KOPT-K1 (cell line): ENCODE data around the gene LHFPL3.

Experiments used
- H3K27ac ChIP-seq: fragments of 200-600 bp; sonication (generic); 2 replicates; pipeline ENCODE4 v1.5.1; 2016; ENCODE audit warnings: antibody characterized with exemption, mild to moderate bottlenecking, low read depth, low read length; ENCODE audit not compliant: poor library complexity, severe bottlenecking
- H3K36me3 ChIP-seq: fragments of 200-600 bp; sonication (generic); 2 replicates; pipeline ENCODE4 v1.5.1; 2017; ENCODE audit warnings: antibody characterized with exemption, mild to moderate bottlenecking, low read length, moderate library complexity; ENCODE audit not compliant: insufficient read depth
- H3K9me3 ChIP-seq: fragments of 200-600 bp; sonication (generic); 2 replicates; pipeline ENCODE4 v1.5.1; 2017; ENCODE audit warnings: antibody characterized with exemption, low read length, mild to moderate bottlenecking; ENCODE audit not compliant: insufficient read depth, poor library complexity, severe bottlenecking

Gene LHFPL3

GRCh38 chr7:104851268-104851667 is 522.9 kb downstream of the LHFPL3 start:
- Histone ChIP-seq H3K27ac (no peak overlapping the region), H3K36me3 (no peaks in the 10 kb centered on the region), H3K9me3 (no peaks in the 10 kb centered on the region)

DNA sequence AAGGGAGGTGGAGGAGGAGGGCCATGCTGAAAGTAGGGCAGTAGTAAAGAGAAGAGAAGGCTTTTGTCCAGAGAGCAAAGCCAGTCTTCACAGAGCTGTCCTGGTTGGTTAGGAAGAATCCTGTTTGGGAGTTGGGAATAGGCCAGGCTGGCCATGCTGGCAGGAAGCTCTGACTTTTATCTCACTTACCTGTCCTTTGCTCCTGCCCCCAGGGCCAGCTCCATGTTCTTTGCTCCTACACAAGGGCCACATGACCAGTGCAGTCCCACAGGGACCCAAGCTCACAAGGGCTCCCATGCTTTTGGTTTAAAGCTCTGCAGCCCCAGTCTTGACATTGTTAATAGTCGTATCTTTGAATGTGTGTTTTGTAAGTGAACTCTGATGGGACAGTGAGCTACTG is 524.0 kb downstream of the LHFPL3 start:
- Histone ChIP-seq H3K27ac (no peak overlapping the region), H3K36me3 (no peaks in the 10 kb centered on the region), H3K9me3 (no peaks in the 10 kb centered on the region)

DNA sequence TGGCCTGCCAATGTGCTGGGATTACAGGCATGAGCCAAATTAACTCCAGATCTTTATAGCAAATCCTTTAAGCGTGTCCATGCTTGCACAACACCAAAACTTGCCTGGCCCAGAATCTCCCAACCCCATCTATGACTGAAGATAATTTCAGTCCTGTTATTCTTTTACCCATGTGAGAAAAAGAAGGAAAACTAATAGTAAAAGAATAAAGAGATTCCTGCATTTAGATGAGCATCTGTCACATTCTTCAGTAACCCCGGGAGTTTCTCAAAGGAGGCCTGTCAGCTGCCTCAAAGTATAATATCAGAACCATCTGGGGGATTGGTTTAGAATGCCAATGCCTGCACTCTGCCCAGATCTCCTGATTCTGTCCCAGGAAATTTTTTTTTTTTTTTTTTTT is 527.5 kb downstream of the LHFPL3 start:
- H3K9me3 ChIP-seq = no peaks in the 10 kb centered on the region
- H3K36me3 ChIP-seq = no peaks in the 10 kb centered on the region
- H3K27ac ChIP-seq = no peak overlapping the region

GRCh38 chr7:104857458-104858425 is 529.3 kb downstream of the LHFPL3 start:
- H3K9me3 ChIP-seq = no peaks in the 10 kb centered on the region
- no peaks in the 10 kb centered on the region for H3K36me3 ChIP-seq
- H3K27ac ChIP-seq = no peak overlapping the region

- Histone ChIP-seq H3K9me3 (no peaks in the 10 kb centered on the region), H3K36me3 (no peaks in the 10 kb centered on the region), H3K27ac (no peak overlapping the region)
Measured at GRCh38 chr7:104859754-104860426, 531.5 kb downstream of the LHFPL3 start.

DNA sequence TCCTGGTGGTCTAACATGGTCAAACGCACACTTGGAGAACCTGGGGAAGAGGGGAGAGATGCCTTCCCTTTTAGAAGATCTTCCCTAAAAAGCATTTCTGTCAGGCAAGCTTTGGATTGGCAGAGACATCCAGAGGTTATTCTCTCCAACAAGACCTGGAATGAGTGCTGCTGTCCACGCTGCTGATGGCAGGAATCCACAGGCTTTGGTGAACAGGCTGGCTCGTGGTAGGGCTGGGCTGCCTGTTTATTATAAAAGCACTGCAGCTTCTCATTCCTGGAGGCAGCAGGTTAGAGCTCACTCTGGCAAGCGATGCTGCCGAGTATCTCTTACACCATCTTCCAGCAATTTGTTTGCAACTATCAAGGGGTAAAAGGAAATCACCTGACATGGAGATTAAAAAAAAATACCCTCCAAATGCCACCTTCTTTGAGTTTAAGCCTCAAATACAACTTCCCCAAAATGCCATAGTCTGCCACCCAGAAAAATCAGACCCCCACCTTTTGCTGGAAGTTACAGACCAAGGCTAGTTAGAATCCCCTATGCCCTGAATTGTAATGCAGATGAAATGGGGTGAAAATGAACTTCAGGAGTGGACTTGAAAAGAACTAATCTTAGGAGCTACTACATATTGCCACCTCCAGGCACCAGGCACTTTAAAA is 533.5 kb downstream of the LHFPL3 start:
- Histone ChIP-seq H3K36me3 (no peaks in the 10 kb centered on the region), H3K27ac (no peak overlapping the region), H3K9me3 (no peaks in the 10 kb centered on the region)

DNA sequence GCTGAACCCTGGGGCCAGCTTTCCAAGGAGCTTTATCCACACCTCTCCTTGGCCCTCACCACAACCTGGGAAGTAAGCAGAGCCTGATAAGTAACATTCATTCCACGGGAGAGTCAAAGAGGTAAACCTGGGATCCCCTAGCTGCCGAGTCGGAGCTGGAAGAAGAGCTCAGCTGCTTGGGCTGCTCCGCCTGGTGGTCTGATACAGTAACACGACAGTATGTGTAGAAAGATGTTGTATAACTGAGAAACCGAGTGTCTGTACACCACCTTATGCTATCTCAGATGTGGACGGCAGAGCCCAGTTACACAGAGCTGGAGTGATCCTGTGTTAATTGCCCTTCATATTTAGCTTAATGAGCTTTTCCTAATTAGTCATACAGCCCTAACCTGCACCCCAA is 534.3 kb downstream of the LHFPL3 start:
- Histone ChIP-seq H3K27ac (no peak overlapping the region), H3K36me3 (no peaks in the 10 kb centered on the region), H3K9me3 (no peaks in the 10 kb centered on the region)

- no peaks in the 10 kb centered on the region for H3K9me3 ChIP-seq
- no peaks in the 10 kb centered on the region for H3K36me3 ChIP-seq
- no peak overlapping the region for H3K27ac ChIP-seq
Measured at GRCh38 chr7:104873401-104873800, 545.0 kb downstream of the LHFPL3 start.

DNA sequence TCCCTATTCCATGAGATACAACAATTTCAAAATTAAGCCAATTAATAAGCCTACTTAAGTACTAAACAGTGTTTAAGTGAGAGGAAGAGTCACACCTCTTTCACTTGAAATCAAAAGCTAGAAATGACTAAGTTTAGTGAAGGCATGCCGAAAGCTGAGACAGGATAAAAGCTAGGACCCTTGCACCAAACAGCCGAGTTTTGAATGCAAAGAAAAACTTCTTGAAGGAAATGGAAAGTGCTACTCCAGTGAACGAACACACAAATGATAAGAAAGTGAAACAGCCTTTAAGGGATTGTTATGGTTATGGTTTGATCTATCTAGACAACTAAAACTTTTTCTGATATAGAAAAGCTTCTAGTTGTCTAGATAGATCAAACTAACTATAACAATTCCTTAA is 550.2 kb downstream of the LHFPL3 start:
- Histone ChIP-seq H3K36me3 (no peaks in the 10 kb centered on the region), H3K27ac (no peak overlapping the region), H3K9me3 (peaks cover 11% of the 10 kb centered on the region)

- Histone ChIP-seq H3K27ac (no peak overlapping the region), H3K36me3 (no peaks in the 10 kb centered on the region), H3K9me3 (peaks cover 11% of the 10 kb centered on the region)
Measured at GRCh38 chr7:104883248-104883717, 554.9 kb downstream of the LHFPL3 start.

DNA sequence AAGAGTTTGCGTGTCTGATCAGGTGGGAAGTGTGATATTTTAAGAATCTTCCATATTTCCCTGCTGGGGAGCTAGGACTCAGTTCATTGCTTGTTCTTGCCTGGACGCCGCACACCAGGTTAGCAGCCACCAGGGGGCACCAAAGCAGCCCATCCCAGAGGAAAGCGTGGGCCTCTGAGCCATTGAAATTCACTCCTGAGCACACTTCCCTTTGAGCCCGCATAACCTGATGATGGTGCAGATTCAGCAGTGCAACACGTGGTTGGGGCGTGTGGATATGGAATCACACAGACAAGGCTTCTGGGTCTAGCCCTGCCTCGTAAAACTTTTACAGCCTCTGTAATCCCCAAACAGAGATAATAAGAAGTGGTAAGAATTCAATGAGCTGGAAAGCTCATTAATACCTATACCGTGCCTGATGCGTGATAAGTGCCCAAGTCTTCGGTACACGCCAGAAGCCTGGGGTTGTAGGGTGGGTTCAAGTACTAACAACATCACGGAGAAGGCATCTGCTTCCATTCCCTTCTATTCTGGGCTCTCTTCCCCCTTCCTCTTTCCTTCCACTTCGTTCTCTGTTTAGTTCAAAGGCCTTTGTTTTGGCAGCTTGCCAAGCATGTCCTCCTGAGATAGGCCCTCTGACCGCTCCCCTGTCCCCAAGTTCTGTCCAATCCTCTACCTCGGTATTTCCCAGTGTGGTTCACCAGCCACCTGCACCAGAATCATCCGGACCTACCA is 555.5 kb downstream of the LHFPL3 start:
- no peaks in the 10 kb centered on the region for H3K36me3 ChIP-seq
- H3K9me3 ChIP-seq = peaks cover 11% of the 10 kb centered on the region
- H3K27ac ChIP-seq = no peak overlapping the region

DNA sequence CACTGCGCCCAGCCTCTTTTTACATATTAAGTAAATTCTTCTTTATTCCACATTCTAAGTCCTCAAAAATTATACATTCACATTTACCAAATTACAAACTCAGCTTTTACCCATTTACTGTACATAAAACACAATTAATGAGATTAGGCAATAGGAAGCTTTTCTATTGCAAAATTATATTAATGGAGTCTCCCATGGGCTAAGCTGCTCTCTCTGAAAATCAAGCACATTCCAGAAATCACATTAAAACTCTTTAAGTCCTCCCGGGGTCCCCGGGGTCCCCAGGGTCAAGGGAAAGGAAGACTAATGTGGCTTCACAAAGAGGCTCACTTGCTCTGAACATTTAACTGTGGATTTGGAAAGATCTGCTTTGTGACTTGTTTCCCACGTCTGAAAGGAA is 558.2 kb downstream of the LHFPL3 start:
- Histone ChIP-seq H3K36me3 (no peaks in the 10 kb centered on the region), H3K27ac (no peak overlapping the region), H3K9me3 (no peaks in the 10 kb centered on the region)

DNA sequence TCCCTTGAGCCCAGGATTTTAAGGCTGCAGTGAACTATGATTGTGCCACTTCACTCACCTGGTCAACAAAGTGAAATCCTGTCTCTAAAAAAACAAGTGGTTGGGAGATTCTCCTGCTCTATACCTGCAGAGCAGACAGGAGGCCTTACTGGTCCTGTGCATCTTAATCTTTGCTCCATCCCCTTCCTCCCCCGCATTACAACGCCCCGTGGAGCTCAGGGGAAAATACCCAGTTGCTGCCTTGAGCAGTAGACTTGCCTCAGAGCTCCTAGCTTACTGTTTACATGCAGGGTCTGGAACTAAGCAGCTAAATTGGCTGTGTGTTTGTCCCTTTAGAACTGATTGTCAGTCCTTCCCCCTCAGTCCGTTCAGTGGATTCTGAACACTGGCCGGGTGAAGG is 561.8 kb downstream of the LHFPL3 start:
- H3K27ac ChIP-seq = no peak overlapping the region
- H3K36me3 ChIP-seq = no peaks in the 10 kb centered on the region
- H3K9me3 ChIP-seq = no peaks in the 10 kb centered on the region

DNA sequence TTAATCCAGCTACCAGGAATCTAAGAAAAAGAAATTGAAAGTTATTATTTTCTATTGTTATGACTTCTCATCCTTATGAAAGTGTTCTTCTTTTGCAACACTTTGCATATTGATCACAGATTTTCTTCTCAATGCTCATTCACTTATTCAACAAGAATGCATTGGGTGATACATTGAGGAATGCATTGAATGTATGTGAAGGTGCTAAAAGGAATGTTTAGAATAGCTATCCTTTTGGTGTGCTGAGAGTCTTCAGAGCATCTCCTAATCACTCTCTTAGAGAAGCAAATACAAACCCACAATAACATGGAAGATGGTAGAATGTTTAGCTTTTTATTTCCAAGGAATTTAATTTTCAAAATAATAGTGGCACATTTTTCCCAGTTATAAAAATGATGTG is 563.5 kb downstream of the LHFPL3 start:
- H3K9me3 ChIP-seq = no peaks in the 10 kb centered on the region
- no peaks in the 10 kb centered on the region for H3K36me3 ChIP-seq
- no peak overlapping the region for H3K27ac ChIP-seq

GRCh38 chr7:104894314-104894713 is 565.9 kb downstream of the LHFPL3 start:
- Histone ChIP-seq H3K9me3 (no peaks in the 10 kb centered on the region), H3K27ac (no peak overlapping the region)

More at GRCh38 chr7:104894314-104894713, 565.9 kb downstream of the LHFPL3 start:
- H3K36me3 ChIP-seq = no peaks in the 10 kb centered on the region
